Cardiac muscle cell (in vitro differentiated cells and primary cell): ENCODE data around the gene UMAD1. TPM values are rescaled to one million over a fixed set of nuclear protein-coding genes. Genes with fewer than 3 reads are reported as not detected.

Experiments used
- DNase-seq, 2 donors: peaks; one replicate each; pipeline versions ENCODE4 v3.0.0 to v3.0.0-alpha.2; 2010 to 2017; ENCODE audit warnings: low read depth in 1 of 2, low spot score in 1 of 2
- H3K27ac ChIP-seq: fragments of 200-600 bp; sonication (generic); 2 replicates; pipeline ENCODE4 v1.5.1; 2016
- H3K27me3 ChIP-seq: fragments of 200-600 bp; sonication (generic); 2 replicates; pipeline ENCODE4 v1.6.0; 2016; ENCODE audit warnings: control low read depth
- H3K36me3 ChIP-seq: fragments of 200-600 bp; sonication (generic); 2 replicates; pipeline ENCODE4 v1.5.1; 2016; ENCODE audit warnings: control low read depth
- H3K4me1 ChIP-seq: fragments of 200-600 bp; sonication (generic); 2 replicates; pipeline ENCODE4 v1.8.1; 2017; ENCODE audit warnings: low read depth, mild to moderate bottlenecking, mixed run types
- H3K4me3 ChIP-seq: fragments of 200-600 bp; sonication (generic); 2 replicates; pipeline ENCODE4 v1.5.1; 2016; ENCODE audit warnings: mild to moderate bottlenecking
- H3K9me3 ChIP-seq: fragments of 200-600 bp; sonication (generic); 2 replicates; pipeline ENCODE4 v1.5.1; 2017; ENCODE audit warnings: low read depth, mild to moderate bottlenecking, control low read depth
- CTCF ChIP-seq: IDR thresholded peaks from 2 replicates; pipeline ENCODE4 v1.5.1; 2012; ENCODE audit warnings: low read depth, mild to moderate bottlenecking, low read length
- polyA plus RNA-seq: library from polyadenylated mRNA; unstranded; fragments of >200 nt; fragmentation: Nextera tagmentation; extraction: Ambion mirVana; gene quantifications from 2 replicates; pipeline ENCODE4 v1.2.1, GENCODE V29; 2016
- total RNA-seq: library from RNA; depleted of rRNA; stranded (reverse); fragments of >200 nt; gene quantifications from 2 replicates; pipeline ENCODE4 v1.2.3, GENCODE V29; 2016

UMAD1 gene
- total and polyA plus RNA-seq, 2 experiments from 2014 or later, result 8.2 to 12.9 TPM

- no peak for TF ChIP-seq CTCF
- H3K27ac ChIP-seq, result no peak overlapping the region
- no peak for DNase-seq
- H3K4me3 ChIP-seq, result no peak overlapping the region
- no peaks in the 10 kb centered on the region for H3K9me3 ChIP-seq
- H3K4me1 ChIP-seq, result no peaks in the 10 kb centered on the region
- H3K27me3 ChIP-seq, result peaks cover 12% of the 10 kb centered on the region
- no peaks in the 10 kb centered on the region for H3K36me3 ChIP-seq
Measured at GRCh38 chr7:7889791-7890568, 249.4 kb downstream of the UMAD1 start.

DNA sequence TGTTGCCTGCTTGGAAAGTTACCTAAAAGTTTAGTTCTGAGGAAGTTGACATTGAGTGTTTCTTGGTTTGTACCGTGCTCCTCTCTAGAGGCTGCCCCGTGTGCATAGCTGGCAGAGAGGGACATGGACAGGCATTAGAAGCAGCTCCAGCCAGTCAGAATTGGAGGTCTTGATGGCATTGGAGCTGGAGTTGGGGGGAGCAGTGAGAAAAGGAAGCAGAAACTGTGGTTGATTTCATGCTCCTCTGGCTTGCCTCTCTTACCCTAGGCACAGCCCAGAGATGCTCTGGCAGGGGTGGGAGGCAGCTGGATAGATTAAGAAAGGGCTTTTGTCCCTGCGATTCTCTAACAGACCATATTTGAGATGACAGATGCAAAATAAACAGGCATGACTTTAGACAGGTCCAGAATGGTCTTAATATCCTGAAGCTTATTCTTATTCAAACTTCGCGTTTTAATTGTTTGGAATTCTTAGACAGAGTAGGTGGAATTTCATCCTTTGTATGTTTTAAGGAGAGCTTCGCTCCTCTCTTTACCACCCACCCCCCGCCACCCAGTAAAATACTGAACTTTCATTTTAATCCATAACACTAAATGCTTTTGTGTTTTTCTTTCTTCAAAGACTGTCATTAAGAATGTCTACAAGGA is 254.6 kb downstream of the UMAD1 start:
- H3K27me3 ChIP-seq, result peaks cover 16% of the 10 kb centered on the region
- no peak for TF ChIP-seq CTCF
- H3K27ac ChIP-seq, result no peak overlapping the region
- peaks cover 16% of the 10 kb centered on the region for H3K4me1 ChIP-seq
- H3K9me3 ChIP-seq, result no peaks in the 10 kb centered on the region
- no peaks in the 10 kb centered on the region for H3K36me3 ChIP-seq
- no peak for DNase-seq
- no peak overlapping the region for H3K4me3 ChIP-seq

- no peaks in the 10 kb centered on the region for H3K36me3 ChIP-seq
Measured at GRCh38 chr7:7895754-7896153, 255.2 kb downstream of the UMAD1 start.

GRCh38 chr7:7897509-7897908 is 257.0 kb downstream of the UMAD1 start:
- no peak overlapping the region for H3K4me3 ChIP-seq
- TF ChIP-seq CTCF, result no peak
- no peak overlapping the region for H3K27ac ChIP-seq
- no peaks in the 10 kb centered on the region for H3K9me3 ChIP-seq
- no peak for DNase-seq
- peaks cover 16% of the 10 kb centered on the region for H3K27me3 ChIP-seq
- no peaks in the 10 kb centered on the region for H3K36me3 ChIP-seq
- H3K4me1 ChIP-seq, result peaks cover 17% of the 10 kb centered on the region

More at GRCh38 chr7:7895754-7896153, 255.2 kb downstream of the UMAD1 start:
- no peak for TF ChIP-seq CTCF
- no peak for DNase-seq
- peaks cover 16% of the 10 kb centered on the region for H3K27me3 ChIP-seq
- no peak overlapping the region for H3K27ac ChIP-seq
- peaks cover 16% of the 10 kb centered on the region for H3K4me1 ChIP-seq
- no peaks in the 10 kb centered on the region for H3K9me3 ChIP-seq
- H3K4me3 ChIP-seq, result no peak overlapping the region

DNA sequence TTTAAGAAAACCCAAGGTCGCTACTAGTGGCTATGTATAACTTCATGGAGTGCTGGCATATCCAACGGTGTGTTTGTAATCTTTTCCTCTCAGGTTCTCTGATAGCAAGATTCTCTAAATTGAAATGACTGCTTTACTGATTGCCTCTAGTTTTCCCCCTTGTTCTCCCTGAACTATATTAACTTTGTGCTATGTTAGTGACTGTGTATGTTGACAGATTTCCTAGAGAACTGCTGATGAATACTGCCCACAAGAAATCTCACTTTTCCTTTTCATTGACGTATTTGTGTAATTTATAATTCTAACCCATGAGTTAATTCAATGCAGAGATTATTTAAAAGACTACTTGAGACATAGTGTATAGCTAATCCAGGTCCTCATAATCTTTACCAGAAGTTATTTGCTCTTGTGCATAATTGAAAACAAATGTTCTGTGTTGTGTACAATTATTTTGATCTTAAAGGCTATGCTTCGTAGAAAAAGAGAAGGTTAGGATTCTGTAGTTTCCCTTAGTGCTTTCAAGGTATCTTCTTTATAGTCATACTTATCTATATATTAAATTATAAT is 257.5 kb downstream of the UMAD1 start:
- Histone ChIP-seq H3K27me3 (peaks cover 16% of the 10 kb centered on the region), H3K9me3 (no peaks in the 10 kb centered on the region), H3K27ac (no peak overlapping the region), H3K36me3 (no peaks in the 10 kb centered on the region), H3K4me1 (peaks cover 18% of the 10 kb centered on the region), H3K4me3 (no peak overlapping the region)
- DNase-seq, result peak in 1 of 2 donors; percentile 10
- TF ChIP-seq CTCF, result no peak
